ENCODE measurements around the gene OPRD1.

- TF ChIP-seq CTCF (conservative IDR thresholded peaks at IDR 0.05; ENCODE audit: low read length) (no peak), EZH2phosphoT487 (IDR thresholded peaks at IDR 0.05; ENCODE audit: borderline replicate concordance, low read depth, low read length) (no peak)
These were observed 85.8 kb downstream of the OPRD1 start for GRCh38 chr1:28897789-28898188.

Data from OCI-LY7 (cell line).